ENCODE results near the gene SMARCC1.
"Not testable (repeated sequence)": the region's sequence is repeated elsewhere in the genome, so short reads cannot be mapped to it uniquely, and the experiment has no call there.

The SMARCC1 gene

GRCh38 chr3:47781685-47782445 lies at the start of gene SMARCC1:
SMARCC1 (minus strand) TSS chr3:47781893; CDS start chr3:47781797, 96 bp downstream.
- DNase-seq (ENCODE audit: extremely low read depth, low read depth) = peak; percentile 93
- peak within 1 kb of the TSS; percentile 75 for H3K4me3 ChIP-seq (replicated peaks; ENCODE audit: low read depth, low read length)
- no peak for TF ChIP-seq CTCF (IDR thresholded peaks at IDR 0.05; ENCODE audit: low read depth, low read length, missing control alignments)

- not testable (repeated sequence) for DNase-seq (ENCODE audit: extremely low read depth, low read depth); H3K4me3 ChIP-seq (replicated peaks; ENCODE audit: low read depth, low read length)
Observed at GRCh38 chr3:47829482-47829881, 47.8 kb upstream of the SMARCC1 start.

GRCh38 chr3:47825590-47825989 lies 43.9 kb upstream of the SMARCC1 start:
- no peak for DNase-seq (ENCODE audit: extremely low read depth, low read depth)

GRCh38 chr3:47824541-47825473 lies 43.1 kb upstream of the SMARCC1 start:
- H3K4me3 ChIP-seq (replicated peaks; ENCODE audit: low read depth, low read length) = peak overlapping the region; percentile 100
- TF ChIP-seq CTCF (IDR thresholded peaks at IDR 0.05; ENCODE audit: low read depth, low read length, missing control alignments) = peak; percentile 78
- DNase-seq (ENCODE audit: extremely low read depth, low read depth) = peak; percentile 77

More at GRCh38 chr3:47825590-47825989, 43.9 kb upstream of the SMARCC1 start:
- H3K4me3 ChIP-seq (replicated peaks; ENCODE audit: low read depth, low read length) = peak overlapping the region; percentile 100
- no peak for TF ChIP-seq CTCF (IDR thresholded peaks at IDR 0.05; ENCODE audit: low read depth, low read length, missing control alignments)

GRCh38 chr3:47817609-47818008 lies 35.9 kb upstream of the SMARCC1 start:
- no peak for TF ChIP-seq CTCF (IDR thresholded peaks at IDR 0.05; ENCODE audit: low read depth, low read length, missing control alignments)
- DNase-seq (ENCODE audit: extremely low read depth, low read depth) = no peak

GRCh38 chr3:47813551-47814177 lies 32.0 kb upstream of the SMARCC1 start:
- no peak for DNase-seq (ENCODE audit: extremely low read depth, low read depth)
- TF ChIP-seq CTCF (IDR thresholded peaks at IDR 0.05; ENCODE audit: low read depth, low read length, missing control alignments) = no peak
- no peak overlapping the region for H3K4me3 ChIP-seq (replicated peaks; ENCODE audit: low read depth, low read length)

More at GRCh38 chr3:47817609-47818008, 35.9 kb upstream of the SMARCC1 start:
- no peak overlapping the region for H3K4me3 ChIP-seq (replicated peaks; ENCODE audit: low read depth, low read length)
